PC-9 (cell line): ENCODE data around the gene ID1.
"Not testable (repeated sequence)": the region's sequence is repeated elsewhere in the genome, so short reads cannot be mapped to it uniquely, and the experiment has no call there.

Source experiments
- CTCF ChIP-seq: fragments of 200-600 bp; sonication (generic); conservative IDR thresholded peaks from 2 replicates; pipeline ENCODE4 v1.6.1; 2017; ENCODE audit warnings: mixed run types, antibody characterized with exemption, mild to moderate bottlenecking, moderate library complexity
- EZH2 ChIP-seq: fragments of 200-600 bp; sonication (generic); IDR thresholded peaks from 2 replicates; pipeline ENCODE4 v1.8.0; 2017; ENCODE audit warnings: antibody characterized with exemption, low read depth

- TF ChIP-seq CTCF, EZH2: not testable (repeated sequence)
These were observed 25.0 kb upstream of the ID1 start for GRCh38 chr20:31579941-31580651.
